ENCODE measurements around the gene TEDC2.

GRCh38 chr16:2465653-2466415, 5.9 kb downstream of the TEDC2 start:
- TF ChIP-seq CTCF (IDR thresholded peaks at IDR 0.05) (no peak), POLR2A (IDR thresholded peaks at IDR 0.05) (no peak)

Measured in uterus (tissue), 2 donors.